Activated CD4-positive, CD25-positive, alpha-beta regulatory T cell treated with anti-CD3 and anti-CD28 coated beads, Interleukin-2, amount 50 U/mL, for 16 hours (primary cell): ENCODE data around the gene LRRC74B.
A peak's percentile ranks its signal among the peaks of the same experiment; 100 is the strongest.
"Not testable (repeated sequence)": the region's sequence is repeated elsewhere in the genome, so short reads cannot be mapped to it uniquely, and the experiment has no call there.

Source experiments
- DNase-seq: peaks from one replicate; pipeline ENCODE4 v3.0.0-alpha.2; 2020; ENCODE audit warnings: low read depth, low spot score

LRRC74B gene, protein sequence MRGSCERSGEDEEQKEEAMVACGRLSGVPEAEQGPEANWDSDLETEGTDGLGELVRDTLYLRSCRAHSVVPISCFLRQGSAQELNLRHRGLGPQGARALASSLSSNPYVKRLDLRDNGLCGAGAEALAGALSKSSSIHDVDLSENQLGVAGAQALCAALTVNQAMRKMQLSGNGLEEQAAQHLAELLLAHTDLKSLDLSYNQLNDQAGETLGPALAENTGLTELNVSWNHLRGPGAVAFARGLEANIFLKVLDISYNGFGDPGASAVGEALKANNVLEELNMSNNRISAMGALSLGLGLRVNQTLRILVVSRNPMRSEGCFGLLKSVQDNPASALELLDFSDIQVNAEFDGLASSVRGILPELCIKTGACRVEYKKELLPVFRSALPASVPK

DNA sequence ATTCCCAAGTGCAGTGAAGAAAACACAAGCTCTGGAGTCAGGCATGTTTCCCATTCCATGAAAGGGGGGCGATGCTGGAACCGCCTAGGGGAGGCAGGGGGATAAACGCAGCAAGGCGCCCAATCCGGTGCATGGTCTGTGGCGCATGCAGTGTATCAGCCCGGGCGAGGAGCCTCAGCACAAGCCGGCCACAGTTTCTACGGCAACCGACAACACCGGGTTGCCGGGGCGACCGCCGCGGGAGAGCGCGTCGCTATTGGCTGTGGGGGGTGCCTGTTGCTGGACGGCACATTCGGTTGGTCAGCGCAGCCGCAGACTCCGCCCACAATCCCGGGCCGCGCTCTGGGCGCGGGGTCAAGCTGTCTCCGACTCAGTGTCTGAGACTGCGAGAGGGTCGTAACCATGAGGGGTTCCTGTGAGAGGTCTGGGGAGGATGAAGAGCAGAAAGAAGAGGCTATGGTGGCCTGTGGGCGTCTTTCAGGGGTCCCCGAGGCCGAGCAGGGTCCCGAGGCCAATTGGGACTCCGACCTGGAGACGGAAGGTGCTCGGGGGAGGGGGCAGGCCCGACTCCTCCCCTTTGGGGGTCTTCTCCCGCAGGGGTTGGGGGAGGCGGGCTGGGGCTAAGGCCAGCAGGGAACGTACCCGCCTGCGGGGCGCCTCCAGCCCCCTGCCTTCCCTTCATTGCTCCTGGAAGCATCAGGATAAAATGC lies at the start of gene LRRC74B:
Gene LRRC74B, plus strand, starts transcription at position 362 of the 710 bp plus-strand sequence. Its CDS starts 41 bp downstream, at position 403.
- peak; percentile 14 for DNase-seq

- DNase-seq: no peak
Measured at GRCh38 chr22:20996031-20996410, 49.7 kb upstream of the LRRC74B start.

- DNase-seq: no peak
Measured at GRCh38 chr22:20996598-20997535, 48.9 kb upstream of the LRRC74B start.

DNA sequence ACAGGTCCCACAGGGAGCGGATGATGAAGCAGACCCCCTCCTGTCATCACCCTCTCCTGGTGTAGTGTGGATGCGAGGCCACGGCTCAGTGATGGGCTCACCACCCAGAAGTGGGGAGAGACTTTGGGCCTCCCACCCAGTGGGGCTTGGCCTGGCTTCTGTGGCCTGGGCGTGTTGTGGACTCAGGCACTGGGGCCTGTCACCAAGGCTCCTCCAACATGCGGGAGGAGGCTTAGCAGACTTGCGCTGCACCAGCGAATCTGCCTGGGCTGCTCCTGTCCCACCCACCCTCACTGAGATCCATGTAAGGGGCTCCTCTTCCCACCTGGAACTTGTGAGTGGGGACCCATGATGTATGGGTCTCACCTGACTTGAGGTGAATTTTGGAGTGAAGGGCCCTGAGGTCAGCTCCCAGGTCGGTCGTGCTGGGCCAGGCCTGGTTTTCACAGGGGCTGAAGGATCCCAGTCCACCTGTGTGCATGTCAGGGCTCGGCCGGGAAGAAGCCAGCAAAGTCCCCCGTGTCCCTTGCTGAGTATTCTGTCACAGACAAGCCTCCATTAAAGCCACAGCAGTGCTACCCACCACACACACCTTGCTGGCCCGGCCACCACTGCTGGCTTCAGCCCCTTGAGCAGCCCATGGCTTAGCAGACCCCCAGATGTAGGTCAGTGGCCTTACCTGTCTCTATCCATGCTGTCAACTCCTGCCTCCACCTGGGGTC lies 48.0 kb upstream of the LRRC74B start:
- no peak for DNase-seq

DNA sequence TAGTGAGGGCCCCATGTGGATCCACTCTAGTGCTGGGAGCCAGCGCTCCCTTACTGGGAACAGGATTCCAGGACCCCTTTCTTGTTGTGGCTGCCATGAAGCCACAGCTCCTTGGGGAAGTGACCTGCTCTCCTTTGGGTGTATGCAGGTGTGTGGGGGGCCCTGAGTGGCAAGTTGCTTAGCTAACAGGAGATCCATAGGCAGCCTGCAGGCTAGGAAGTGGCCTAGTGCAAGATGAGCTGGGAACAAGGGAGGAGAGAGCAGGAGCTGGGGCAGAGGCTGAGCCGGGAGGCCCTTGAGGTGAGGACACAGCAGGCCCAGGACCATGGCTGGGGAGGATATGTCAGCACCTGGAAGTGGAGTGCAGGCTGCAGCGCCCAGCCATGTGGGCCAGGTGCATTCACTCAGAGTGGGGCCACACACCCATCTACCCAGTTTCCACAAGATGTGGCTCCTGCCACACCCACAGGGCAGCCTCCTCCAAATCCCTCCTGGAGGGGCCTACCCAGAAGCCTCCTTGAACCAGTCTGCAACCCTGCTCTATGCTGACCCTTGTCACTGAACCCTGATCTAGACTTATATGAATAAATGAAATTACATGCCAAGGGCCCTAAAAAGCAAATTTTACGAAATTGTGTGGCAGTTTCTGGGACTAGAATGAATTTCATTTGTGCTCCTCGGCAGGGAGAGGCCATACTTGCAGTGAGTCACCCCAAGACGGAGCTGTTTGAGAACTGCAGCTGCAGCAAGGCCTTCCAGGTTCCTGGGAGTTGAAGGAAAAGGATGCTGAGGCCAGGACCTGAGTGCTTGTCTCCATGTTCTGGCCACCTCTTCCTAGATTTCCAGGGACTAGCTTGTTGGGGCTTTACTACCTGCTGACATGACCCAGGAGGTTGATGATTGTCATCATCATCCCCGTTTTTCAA lies 47.1 kb upstream of the LRRC74B start:
- DNase-seq: no peak

- DNase-seq: no peak
Measured at GRCh38 chr22:20999350-21000206, 46.2 kb upstream of the LRRC74B start.

- no peak for DNase-seq
Measured at GRCh38 chr22:21000207-21000986, 45.3 kb upstream of the LRRC74B start.

GRCh38 chr22:21000987-21001600 lies 44.7 kb upstream of the LRRC74B start:
- no peak for DNase-seq

GRCh38 chr22:21001601-21002325 lies 44.0 kb upstream of the LRRC74B start, which contains the start of gene THAP7:
TSS of gene THAP7 (minus strand) at chr22:21002118. CDS start at chr22:21001911, 207 bp downstream.
- DNase-seq: peak; percentile 92

DNA sequence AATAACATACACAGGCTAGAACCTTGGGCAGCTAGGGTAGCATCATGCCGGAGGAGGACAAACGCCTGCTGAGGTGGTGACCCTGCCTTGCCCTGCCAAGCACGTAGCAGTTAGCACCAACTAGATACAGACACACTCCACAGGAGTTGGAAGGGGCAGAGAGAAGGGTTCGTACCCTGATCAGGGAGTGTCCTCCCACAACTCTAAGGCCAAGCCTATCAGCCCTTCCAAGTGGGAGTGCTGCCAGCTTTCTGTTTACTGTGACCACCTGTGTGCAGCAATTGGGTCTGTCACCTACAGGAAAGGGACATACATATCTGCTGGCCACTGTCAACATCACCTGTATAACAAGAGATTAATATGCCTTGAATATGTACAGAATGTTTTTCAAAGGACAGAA lies 42.0 kb upstream of the LRRC74B start:
- DNase-seq: no peak

GRCh38 chr22:21009208-21009607 lies 36.5 kb upstream of the LRRC74B start:
- DNase-seq: not testable (repeated sequence)

DNA sequence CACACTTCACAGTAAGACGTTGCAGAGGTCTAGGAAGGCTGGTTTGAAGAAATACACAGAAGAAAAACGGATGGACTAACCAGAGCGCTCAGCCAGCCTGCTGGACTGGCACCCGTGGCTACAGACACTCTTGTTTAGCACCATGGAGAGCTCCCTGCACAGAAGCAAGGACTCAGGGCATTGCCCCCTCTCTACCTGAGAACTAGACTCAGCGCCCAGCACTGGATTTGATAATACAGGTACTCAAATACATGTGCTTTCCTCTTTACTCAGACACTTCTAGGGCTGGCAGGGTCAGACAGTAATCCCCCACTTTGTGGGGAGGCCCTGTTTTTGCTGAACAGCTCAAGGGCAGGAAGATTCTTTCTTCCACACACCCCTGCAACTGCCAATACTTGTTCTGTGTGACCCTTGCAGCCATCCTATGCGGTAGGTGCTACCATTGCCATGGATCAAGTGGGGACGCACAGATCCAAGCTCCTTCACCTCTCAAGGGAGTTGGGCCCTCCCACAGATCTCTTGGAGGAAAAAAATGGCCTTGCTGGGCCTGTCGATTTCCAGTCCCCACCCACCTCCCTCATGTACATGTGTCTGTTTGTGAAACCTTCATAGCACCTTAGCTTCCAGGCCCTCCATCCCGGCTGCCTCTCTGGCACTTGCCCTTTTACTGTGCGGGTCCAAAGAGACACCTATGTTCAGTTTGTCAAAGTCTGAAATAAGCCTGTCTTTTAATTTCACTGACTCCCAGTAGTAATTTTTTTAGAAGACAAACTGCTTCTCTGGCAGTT lies 35.9 kb upstream of the LRRC74B start:
- no peak for DNase-seq

- DNase-seq: no peak
Measured at GRCh38 chr22:21010426-21011113, 35.2 kb upstream of the LRRC74B start.

GRCh38 chr22:21012446-21013407 lies 33.0 kb upstream of the LRRC74B start:
- DNase-seq: no peak
